Left colon (tissue), 2 donors: ENCODE results near the gene NTNG2. TPM values are rescaled to one million over a fixed set of nuclear protein-coding genes. Genes with fewer than 3 reads are reported as not detected.
A peak's percentile ranks its signal among the peaks of the same experiment; 100 is the strongest.
"Not testable (repeated sequence)": the region's sequence is repeated elsewhere in the genome, so short reads cannot be mapped to it uniquely, and the experiment has no call there.

Experiments used
- ATAC-seq: fragments of 200-7000 bp; cut with Tn5 transposase; one replicate; pipeline ENCODE4 v1.9.1; 2020; ENCODE audit warnings: mild to moderate bottlenecking, moderate library complexity
- DNase-seq, 2 donors: peaks; one replicate each; pipeline ENCODE4 v3.0.0-alpha.2; 2020
- intact Hi-C, 2 donors: fragments of 100-400 bp; cut with DNase I in 1 of 2; cut with micrococcal nuclease in 1 of 2; formaldehyde crosslinking; loops; one replicate each; pipeline versions ENCODE4 v1.11.2 to v1.14.0; 2022; cut with DNase I, micrococcal nuclease
- total RNA-seq, 2 donors: library from RNA; stranded (reverse); fragmentation: NEBNext Ultra II Directional; extraction: Animal tissue kit (Norgen Biotek cat#: 25700); gene quantifications; one replicate each; pipeline ENCODE4 v1.2.1, GENCODE V29; 2021
- donor health status: DM: no; HTN: no; CAD: no.
- donor health status: DM: yes; HTN: yes; CAD: no.

NTNG2 gene
- total RNA-seq, 2 donors from 2014 or later = 0.75 to 1.1 TPM

DNA sequence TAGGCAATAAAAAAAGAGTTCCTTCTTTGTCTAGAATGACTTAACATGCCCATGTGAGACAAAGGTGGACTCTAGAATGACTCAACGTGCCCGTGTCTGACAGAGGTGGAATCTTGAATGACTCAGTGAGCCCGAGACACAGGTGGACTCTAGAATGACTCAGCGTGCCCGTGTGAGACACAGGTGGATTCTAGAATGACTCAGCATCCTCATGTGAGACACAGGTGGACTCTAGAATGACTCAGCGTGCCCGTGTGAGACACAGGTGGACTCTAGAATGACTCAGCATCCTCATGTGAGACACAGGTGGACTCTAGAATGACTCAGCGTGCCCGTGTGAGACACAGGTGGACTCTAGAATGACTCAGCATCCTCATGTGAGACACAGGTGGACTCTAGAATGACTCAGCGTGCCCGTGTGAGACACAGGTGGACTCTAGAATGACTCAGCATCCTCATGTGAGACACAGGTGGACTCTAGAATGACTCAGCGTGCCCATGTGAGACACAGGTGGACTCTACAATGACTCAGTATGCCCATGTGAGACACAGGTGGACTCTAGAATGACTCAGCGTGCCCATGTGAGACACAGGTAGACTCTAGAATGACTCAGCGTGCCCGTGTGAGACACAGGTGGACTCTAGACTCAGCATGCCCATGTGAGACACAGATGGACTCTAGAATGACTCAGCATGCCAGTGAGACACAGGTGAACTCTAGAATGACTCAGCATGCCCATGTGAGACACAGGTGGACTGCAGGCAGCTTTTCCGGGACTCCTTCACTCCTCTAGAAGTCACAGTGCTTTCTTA, 108.1 kb downstream of the NTNG2 start:
- DNase-seq, intact Hi-C loops: not testable (repeated sequence)
- ATAC-seq = peak; percentile 46

DNA sequence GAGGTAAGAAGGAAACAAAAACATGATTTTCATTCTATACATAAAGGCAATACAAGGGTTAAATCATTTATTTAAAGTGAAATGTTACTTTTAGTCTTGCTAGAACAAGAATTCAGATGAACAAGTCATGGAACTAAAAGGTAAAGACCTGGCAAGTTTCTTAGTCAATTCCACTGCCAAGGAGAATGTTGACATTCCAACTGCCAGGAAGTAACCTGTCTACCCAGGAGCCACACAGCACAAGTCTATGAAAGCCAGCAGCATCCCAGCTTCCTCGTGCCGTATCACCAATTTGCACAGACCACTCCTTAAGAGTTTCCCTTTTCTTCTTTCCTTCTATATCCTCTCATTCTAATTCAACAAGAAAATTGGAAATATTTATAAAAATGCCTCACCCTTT, 113.0 kb downstream of the NTNG2 start:
- DNase-seq (no peak), ATAC-seq (no peak)
- intact Hi-C loops = no loop called here

DNA sequence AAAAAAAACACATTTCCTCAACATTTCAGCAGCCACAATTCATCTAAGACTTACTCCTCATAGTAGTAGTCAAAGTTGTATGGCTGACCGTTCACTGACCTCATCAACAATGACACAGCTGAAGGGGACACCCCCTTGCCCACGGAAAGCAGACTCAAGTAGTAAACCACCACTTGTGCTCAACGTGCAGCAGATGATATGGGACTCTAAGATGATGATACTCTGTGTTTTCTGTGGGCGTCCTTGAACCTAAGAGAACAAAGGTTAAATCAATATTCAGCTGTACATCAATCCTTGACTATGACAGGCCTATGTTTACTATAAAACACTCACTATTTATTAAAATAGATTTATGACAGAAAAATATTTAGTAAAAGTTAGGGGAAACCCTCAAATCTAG, 121.3 kb downstream of the NTNG2 start:
- DNase-seq = no peak
- intact Hi-C loops = no loop called here
- ATAC-seq = no peak

DNA sequence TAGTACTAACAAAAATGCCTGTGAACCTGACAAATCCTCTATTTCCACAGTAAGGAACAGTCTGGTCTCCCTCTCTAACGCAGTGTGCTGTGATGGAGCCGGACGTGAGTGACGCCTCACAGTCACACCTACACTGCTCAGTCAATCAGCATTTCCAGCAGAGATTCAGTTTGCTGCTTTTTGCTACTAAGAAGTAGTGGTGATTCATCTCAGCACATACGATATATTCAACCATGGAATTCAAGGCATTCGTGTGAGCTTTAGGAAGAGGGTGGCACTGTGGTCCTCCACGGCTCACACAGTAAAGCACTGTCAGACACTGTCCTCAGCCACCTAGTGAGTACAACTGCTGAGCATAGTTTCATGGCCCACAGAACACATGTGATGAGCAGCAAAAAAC, 122.0 kb downstream of the NTNG2 start:
- DNase-seq = no peak
- intact Hi-C loops = no loop called here
- no peak for ATAC-seq

DNA sequence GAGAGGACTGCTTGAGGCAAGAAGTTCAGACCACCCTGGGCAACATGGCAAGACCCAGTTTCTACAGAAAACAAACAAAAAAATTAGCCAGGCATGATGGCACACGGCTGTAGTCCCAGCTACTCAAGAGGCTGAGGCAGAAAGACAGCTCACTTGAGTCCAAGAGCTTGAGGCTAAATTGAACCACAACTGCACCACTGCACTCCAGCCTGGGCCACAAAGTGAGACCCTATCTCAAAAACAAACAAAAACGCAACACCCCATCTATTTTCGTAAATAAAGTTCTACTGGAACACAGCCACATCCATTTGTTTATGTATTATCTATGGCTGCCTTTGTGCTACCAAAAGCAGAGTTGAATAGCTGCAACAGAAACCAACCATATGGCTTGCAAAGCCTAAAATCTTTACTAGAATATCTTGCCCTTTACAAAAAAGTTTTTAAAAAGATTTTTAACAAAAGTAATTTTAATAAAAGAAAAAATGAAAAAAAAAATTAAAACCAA, 125.5 kb downstream of the NTNG2 start:
- ATAC-seq (no peak), DNase-seq (no peak)
- intact Hi-C loops = no loop called here

DNA sequence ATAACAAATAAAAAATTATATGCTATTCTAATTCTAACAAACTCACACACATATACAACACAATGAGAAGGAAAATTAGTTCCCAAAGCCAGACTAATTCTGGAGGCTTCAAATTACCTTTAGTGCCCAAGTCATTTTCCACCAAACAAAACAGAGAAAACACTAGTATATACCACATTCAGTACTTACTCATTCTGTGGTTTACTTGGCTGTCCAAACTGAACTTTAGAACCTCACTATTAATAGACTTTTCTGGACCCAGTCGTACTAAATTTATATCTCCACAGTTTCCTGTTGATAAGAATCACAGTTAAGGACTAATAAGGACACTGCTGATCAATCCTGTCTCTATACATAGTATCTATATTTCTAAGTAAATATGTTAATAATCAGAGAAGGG, 126.5 kb downstream of the NTNG2 start:
- ATAC-seq = no peak
- intact Hi-C loops = no loop called here
- DNase-seq = no peak

DNA sequence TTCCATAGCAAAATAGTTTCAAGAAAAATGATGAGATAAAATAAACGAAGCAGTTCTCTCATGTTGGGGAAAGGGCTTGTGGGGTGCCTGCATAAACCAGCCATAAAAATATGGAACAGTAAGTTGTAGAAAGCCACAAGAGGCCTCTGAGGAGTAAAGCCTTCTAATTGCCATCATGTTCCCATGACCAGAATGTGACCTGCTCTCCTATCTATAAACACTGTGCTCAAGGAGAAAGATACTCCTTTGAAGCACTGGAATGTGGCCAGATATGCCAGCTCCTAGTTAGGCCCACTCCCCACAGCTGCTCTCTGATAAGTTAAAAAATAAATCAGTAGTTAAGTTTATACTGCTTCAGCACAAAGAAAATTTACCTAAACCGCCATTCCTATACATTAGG, 127.1 kb downstream of the NTNG2 start:
- DNase-seq (no peak), ATAC-seq (no peak)
- intact Hi-C loops = no loop called here

DNA sequence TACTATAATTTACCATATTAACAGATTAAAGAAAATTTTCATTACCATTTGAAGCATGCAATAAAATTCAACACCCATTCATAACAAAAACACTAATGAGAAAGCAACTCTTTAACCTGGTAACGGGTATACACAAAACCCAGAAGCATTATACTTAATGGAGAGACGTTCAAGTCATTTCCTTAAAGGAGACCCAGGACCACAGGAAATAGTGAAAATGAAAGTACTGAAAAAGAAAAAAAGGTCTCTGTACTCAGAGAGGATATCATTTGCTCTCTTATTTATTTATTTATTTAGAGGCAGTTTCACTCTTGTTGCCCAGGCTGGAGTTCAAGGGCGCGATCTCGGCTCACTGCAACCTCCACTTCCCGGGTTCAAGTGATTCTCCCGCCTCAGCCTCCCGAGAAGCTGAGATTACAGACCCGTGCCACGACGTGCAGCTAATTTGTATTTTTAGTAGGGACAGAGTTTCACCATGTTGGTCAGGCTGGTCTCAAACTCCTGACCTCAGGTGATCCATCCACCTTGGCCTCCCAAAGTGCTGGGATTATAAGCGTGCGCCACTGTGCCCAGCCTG, 131.4 kb downstream of the NTNG2 start:
- no peak for ATAC-seq
- intact Hi-C loops = no loop called here

More for the DNA sequence above, 131.4 kb downstream of the NTNG2 start:
- no peak for DNase-seq

Other genes starting within 250 kb of the NTNG2 start
- gene MED27, start 82.2 kb upstream of the NTNG2 start, total RNA-seq = 10 to 100 TPM; 12.9 to 13.6 TPM
- 10 to 100 TPM; 38.7 to 39.4 TPM for gene SETX, start 192.9 kb downstream of the NTNG2 start, total RNA-seq
- gene TTF1, start 244.8 kb downstream of the NTNG2 start, total RNA-seq = 1 to 10 TPM; 8.2 to 9.0 TPM
- gene CFAP77, start 248.2 kb downstream of the NTNG2 start, total RNA-seq = not detected